ENCODE results near the gene ARSA. TPM values are rescaled to one million over a fixed set of nuclear protein-coding genes. Genes with fewer than 3 reads are reported as not detected.

The ARSA gene
- polyA plus RNA-seq, 3 donors: 11.9 to 85.2 (median 12.1) TPM

- Histone ChIP-seq H3K36me3 (replicated peaks in 1 of 2; ENCODE audit: control insufficient read depth in 1 of 2, insufficient read depth in 2 of 2, low read length in 2 of 2) (no peaks in the 10 kb centered on the region), H3K79me2 (ENCODE audit: insufficient read depth, low read length) (no peaks in the 10 kb centered on the region), H3K9ac (ENCODE audit: insufficient read depth, low read length, poor library complexity, severe bottlenecking) (no peak overlapping the region), H4K20me1 (ENCODE audit: insufficient read depth, low read length) (no peaks in the 10 kb centered on the region), H3K4me3 (replicated peaks in 1 of 3; ENCODE audit: low read depth in 2 of 3, low read length in 3 of 3) (no peak overlapping the region), H3K9me3 (replicated peaks in 1 of 2; ENCODE audit: control insufficient read depth in 1 of 2, insufficient read depth in 1 of 2, low read length in 2 of 2) (peaks cover 0 to 8% of the 10 kb centered on the region in 2 donors), H3K4me2 (replicated peaks; ENCODE audit: extremely low read depth, low read length, poor library complexity, severe bottlenecking) (no peak overlapping the region), H3K27ac (ENCODE audit: low read depth in 1 of 2, low read length in 2 of 2) (no peak overlapping the region), H3K4me1 (ENCODE audit: control insufficient read depth in 1 of 2, insufficient read depth in 2 of 2, low read length in 2 of 2) (no peaks in the 10 kb centered on the region), H2AFZ (ENCODE audit: insufficient read depth, low read depth, low read length, poor library complexity, severe bottlenecking) (no peak overlapping the region), H3K27me3 (ENCODE audit: control insufficient read depth in 2 of 2, insufficient read depth in 2 of 2, low read length in 2 of 2) (peaks cover 14 to 40% of the 10 kb centered on the region in 2 donors)
- Mint-ChIP-seq H3K27ac (no peak overlapping the region), H3K4me3 (no peak overlapping the region), H3K4me1 (peaks cover 2% of the 10 kb centered on the region), H3K9me3 (peaks cover 0 to 5% (median 0%) of the 10 kb centered on the region in 7 donors), H3K36me3 (no peaks in the 10 kb centered on the region), H3K27me3 (ENCODE audit: low read depth in 3 of 3) (peaks cover 42 to 85% (median 63%) of the 10 kb centered on the region in 3 donors)
- DNase-seq: no peak
- TF ChIP-seq, protein P1, sequence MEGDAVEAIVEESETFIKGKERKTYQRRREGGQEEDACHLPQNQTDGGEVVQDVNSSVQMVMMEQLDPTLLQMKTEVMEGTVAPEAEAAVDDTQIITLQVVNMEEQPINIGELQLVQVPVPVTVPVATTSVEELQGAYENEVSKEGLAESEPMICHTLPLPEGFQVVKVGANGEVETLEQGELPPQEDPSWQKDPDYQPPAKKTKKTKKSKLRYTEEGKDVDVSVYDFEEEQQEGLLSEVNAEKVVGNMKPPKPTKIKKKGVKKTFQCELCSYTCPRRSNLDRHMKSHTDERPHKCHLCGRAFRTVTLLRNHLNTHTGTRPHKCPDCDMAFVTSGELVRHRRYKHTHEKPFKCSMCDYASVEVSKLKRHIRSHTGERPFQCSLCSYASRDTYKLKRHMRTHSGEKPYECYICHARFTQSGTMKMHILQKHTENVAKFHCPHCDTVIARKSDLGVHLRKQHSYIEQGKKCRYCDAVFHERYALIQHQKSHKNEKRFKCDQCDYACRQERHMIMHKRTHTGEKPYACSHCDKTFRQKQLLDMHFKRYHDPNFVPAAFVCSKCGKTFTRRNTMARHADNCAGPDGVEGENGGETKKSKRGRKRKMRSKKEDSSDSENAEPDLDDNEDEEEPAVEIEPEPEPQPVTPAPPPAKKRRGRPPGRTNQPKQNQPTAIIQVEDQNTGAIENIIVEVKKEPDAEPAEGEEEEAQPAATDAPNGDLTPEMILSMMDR (IDR thresholded peaks at IDR 0.05): no peak
- WGBS (ENCODE audit: insufficient coverage): 83% methylated on average over 6 of the region's 6 CpGs
- intact Hi-C loops (cut with micrococcal nuclease): no loop called here
Measured at GRCh38 chr22:50607659-50608020, 20.3 kb downstream of the ARSA start.

GRCh38 chr22:50606946-50607658, 20.9 kb downstream of the ARSA start:
- Histone ChIP-seq H3K27ac (ENCODE audit: low read depth in 1 of 2, low read length in 2 of 2) (no peak overlapping the region), H3K36me3 (replicated peaks in 1 of 2; ENCODE audit: control insufficient read depth in 1 of 2, insufficient read depth in 2 of 2, low read length in 2 of 2) (no peaks in the 10 kb centered on the region), H2AFZ (ENCODE audit: insufficient read depth, low read depth, low read length, poor library complexity, severe bottlenecking) (no peak overlapping the region), H3K9me3 (replicated peaks in 1 of 2; ENCODE audit: control insufficient read depth in 1 of 2, insufficient read depth in 1 of 2, low read length in 2 of 2) (peaks cover 0 to 14% of the 10 kb centered on the region in 2 donors), H3K79me2 (ENCODE audit: insufficient read depth, low read length) (no peaks in the 10 kb centered on the region), H3K4me1 (ENCODE audit: control insufficient read depth in 1 of 2, insufficient read depth in 2 of 2, low read length in 2 of 2) (no peaks in the 10 kb centered on the region), H3K4me2 (replicated peaks; ENCODE audit: extremely low read depth, low read length, poor library complexity, severe bottlenecking) (no peak overlapping the region), H3K9ac (ENCODE audit: insufficient read depth, low read length, poor library complexity, severe bottlenecking) (no peak overlapping the region), H3K4me3 (replicated peaks in 1 of 3; ENCODE audit: low read depth in 2 of 3, low read length in 3 of 3) (no peak overlapping the region), H4K20me1 (ENCODE audit: insufficient read depth, low read length) (no peaks in the 10 kb centered on the region), H3K27me3 (ENCODE audit: control insufficient read depth in 2 of 2, insufficient read depth in 2 of 2, low read length in 2 of 2) (peaks cover 20 to 45% of the 10 kb centered on the region in 2 donors)
- H3K27ac Mint-ChIP-seq: no peak overlapping the region
- TF ChIP-seq, protein P1 (IDR thresholded peaks at IDR 0.05): no peak
- H3K4me3 Mint-ChIP-seq: peak overlapping the region in 1 of 2 donors; percentile 2
- H3K4me1 Mint-ChIP-seq: no peaks in the 10 kb centered on the region
- H3K36me3 Mint-ChIP-seq: peaks cover 0 to 3% of the 10 kb centered on the region in 2 donors
- intact Hi-C loops (cut with micrococcal nuclease): no loop called here
- 89% methylated on average over 17 of the region's 18 CpGs for WGBS (ENCODE audit: insufficient coverage)
- H3K27me3 Mint-ChIP-seq (ENCODE audit: low read depth in 3 of 3): peaks cover 46 to 86% (median 63%) of the 10 kb centered on the region in 3 donors
- H3K9me3 Mint-ChIP-seq: peaks cover 0 to 8% (median under 1%) of the 10 kb centered on the region in 7 donors
- no peak for DNase-seq

All from CD14-positive monocyte (primary cell).